KG1 (cell line): ENCODE results near the gene STOML1.
"Not testable (repeated sequence)": the region's sequence is repeated elsewhere in the genome, so short reads cannot be mapped to it uniquely, and the experiment has no call there.

ENCODE experiments used
- DNase-seq: peaks from one replicate; lab custom pipeline; 2025; lab: John Stamatoyannopoulos, UW

Gene STOML1

GRCh38 chr15:73946046-73946721 lies 45.9 kb downstream of the STOML1 start:
- no peak for DNase-seq

DNA sequence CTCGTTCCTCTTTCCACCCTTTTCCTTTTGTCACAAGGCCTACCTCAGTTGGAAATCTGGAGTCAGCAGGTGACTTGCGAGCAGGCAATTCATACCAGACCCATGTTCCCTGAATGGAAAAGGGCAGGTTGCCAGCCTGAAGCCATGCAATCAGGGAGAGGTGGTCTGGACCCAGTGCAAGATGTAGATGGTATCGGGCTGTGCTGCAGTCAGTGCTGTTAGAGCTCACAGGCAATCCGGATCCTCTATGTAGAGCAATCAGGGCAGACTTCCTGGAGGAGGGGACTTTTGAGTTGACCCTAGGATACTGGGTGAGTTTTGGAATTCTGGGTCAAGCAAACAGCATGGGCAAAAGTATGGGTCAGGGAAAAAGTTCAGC lies 47.0 kb downstream of the STOML1 start:
- DNase-seq = no peak

DNA sequence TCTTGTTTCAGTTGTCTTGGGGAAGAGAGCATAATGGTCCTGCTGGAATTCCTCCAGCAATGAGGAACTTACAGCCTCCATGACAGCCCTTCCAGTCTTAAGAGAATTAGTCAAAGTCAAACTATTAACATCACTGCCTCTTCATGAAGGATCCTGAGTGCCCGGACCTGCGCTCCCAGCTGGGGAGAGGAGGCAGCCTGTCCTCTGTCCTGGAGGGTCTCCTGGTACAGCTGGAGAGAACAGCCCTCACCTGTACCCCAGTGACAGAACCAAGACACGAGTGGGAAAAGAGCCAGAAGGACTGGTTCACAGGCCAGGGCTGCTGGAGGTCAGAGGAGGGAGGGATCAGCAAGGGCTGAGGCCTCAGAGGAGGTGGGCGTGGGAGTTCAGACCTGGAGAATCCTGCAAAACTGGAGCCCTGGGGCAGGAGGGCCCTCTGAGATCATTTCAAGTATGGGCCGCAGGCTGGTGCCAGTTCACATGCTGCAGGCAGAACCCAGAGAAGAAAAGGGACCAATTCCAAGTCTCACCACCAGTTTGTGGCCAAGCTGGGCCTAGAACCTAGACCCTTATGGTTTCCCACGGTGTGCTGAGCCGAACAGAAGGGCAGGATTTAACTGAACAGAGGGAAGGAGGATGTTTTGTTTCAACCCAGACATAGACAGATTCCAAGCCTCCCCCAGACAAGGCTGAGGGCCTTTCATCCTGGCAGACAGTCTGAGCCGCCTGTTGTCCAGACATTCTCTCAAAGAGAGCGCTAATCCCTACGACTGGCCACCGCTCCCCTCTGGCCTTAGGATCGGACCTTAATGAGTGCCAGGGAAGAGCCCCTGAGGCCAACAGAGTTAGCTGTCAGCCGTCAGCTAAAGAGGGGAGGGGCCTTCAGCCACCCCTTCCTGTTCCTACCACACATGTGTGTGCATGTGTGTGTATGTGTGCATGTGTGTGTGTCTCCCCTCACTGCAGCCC lies 47.6 kb downstream of the STOML1 start:
- no peak for DNase-seq

DNA sequence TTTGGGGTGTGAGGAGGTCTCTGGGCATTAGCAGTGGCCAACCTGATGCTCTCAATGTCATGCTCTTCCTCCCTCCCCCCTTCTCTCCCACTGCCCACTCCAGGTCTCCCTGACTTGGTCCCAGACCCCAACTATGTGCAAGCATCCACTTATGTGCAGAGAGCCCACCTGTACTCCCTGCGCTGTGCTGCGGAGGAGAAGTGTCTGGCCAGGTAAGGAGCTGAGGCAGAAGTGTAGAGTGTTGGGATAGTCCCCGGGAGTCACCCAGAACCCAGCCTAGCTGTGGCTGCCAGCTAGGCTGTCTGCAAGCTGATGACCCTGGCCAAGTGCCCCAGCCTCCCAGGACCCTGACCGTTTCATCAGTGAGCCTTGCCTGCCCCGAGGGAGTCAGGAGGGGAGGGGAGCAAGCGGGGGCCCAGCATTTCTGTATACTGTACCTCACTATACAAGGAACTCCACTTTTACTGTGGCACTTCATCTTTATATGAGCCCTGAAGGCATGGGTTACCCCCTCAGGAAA lies 49.3 kb downstream of the STOML1 start:
- no peak for DNase-seq

GRCh38 chr15:73941871-73942635 lies 50.0 kb downstream of the STOML1 start:
- no peak for DNase-seq

DNA sequence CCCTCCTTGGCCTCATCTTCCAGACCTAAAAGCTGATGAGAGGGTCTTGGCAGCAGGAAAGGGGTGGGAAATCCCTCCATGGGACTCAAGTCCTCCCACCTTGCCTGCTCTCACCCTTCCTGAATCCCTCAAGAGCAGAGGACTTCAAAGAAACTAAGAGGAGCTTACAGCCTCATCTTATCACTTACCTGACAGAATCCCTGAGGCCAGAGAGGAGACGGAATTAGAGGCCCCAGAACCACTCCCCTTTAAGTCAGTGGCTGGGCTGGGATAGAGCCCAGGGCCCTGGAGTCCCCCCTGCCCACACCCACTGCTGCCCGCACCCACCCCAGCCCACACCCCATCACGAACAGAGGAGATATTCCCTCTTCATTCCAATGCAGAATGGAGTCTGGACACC lies 50.6 kb downstream of the STOML1 start:
- DNase-seq = no peak

DNA sequence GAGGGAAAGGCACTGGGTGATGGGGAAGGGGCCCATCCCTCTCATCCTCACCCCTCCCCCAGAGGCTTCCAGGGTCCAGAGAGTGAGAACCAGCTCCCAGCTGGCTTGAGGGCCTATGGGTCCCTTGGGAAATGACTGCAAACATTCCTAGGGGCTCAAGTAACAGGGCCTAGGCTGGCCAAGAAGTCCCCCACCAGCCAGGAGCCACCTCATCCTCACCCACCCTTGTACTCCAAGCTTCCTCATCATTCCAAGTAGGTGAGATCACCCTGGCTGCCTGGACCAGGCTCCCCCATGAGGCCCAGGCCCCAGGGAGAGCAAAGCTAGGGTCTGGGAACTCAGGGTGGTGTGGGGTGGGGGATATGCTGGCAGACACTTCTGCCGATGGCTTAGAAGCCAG lies 51.1 kb downstream of the STOML1 start:
- DNase-seq = no peak

- no peak for DNase-seq
These were observed 51.8 kb downstream of the STOML1 start for GRCh38 chr15:73940061-73940981.

DNA sequence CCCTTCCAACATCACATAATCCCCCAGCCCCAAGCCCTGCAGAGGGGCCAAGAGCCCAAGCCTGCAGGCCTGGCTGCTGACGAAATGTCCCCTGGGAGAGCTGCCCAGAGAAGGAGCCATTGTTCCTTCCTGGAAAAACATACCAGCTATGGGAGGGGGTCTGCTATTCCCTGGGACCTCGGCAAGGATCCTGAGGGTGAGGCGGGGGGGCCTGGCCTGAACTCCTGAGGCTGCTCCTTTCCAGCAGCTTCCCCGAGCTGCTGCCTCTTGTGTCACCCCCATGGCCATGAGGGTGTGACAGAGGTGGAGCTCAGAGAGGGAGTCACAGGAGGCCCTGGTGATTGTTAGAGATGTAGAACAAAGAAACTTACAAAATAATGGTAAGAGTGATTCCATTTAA lies 53.0 kb downstream of the STOML1 start:
- DNase-seq = no peak

DNA sequence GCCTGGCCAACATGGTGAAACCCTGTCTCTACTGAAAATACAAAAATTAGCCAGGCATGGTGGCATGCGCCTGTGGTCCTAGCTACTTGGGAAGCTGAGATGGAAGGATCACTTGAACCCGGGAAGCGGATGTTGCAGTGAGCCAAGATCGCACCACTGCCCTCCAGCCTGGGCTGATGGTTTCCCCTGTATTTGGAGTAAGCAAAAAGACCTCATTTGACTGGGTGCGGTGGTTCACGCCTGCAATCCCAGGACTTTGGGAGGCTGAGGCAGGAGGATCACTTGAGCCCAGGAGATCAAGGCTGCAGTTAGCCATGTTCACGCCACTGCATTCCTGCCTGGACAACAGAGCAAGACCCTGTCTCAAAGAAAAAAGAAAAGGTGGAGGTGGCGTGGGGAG lies 53.6 kb downstream of the STOML1 start:
- not testable (repeated sequence) for DNase-seq

GRCh38 chr15:73937726-73938125 lies 54.4 kb downstream of the STOML1 start:
- DNase-seq = no peak

DNA sequence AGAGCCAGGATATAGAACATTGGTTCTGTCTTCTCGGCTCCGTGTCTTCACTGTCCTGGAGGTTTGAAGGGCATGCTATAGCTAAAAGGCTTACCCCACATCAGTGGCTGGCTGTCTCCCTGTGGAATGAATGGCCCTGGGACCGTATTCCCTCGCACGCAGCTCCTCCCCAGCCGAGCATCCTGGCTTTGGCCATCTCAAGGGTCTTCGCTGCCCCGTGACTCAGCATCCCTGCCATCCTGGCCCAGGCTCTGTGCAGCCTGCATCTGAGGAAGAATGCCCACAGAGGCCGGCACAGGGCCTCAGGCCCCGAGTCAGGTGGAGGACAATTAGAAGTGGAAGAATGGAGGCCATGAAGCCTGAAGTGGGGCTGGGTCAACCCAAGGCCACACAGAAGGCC lies 54.8 kb downstream of the STOML1 start:
- no peak for DNase-seq

GRCh38 chr15:73936588-73937290 lies 55.4 kb downstream of the STOML1 start:
- no peak for DNase-seq

GRCh38 chr15:73936181-73936580 lies 55.9 kb downstream of the STOML1 start:
- DNase-seq = no peak

GRCh38 chr15:73935547-73935946 lies 56.5 kb downstream of the STOML1 start:
- DNase-seq = no peak

- DNase-seq = no peak
These were observed 57.8 kb downstream of the STOML1 start for GRCh38 chr15:73934281-73934680.

GRCh38 chr15:73932381-73933191 lies 59.5 kb downstream of the STOML1 start:
- no peak for DNase-seq

- no peak for DNase-seq
These were observed 60.7 kb downstream of the STOML1 start for GRCh38 chr15:73931441-73931840.

DNA sequence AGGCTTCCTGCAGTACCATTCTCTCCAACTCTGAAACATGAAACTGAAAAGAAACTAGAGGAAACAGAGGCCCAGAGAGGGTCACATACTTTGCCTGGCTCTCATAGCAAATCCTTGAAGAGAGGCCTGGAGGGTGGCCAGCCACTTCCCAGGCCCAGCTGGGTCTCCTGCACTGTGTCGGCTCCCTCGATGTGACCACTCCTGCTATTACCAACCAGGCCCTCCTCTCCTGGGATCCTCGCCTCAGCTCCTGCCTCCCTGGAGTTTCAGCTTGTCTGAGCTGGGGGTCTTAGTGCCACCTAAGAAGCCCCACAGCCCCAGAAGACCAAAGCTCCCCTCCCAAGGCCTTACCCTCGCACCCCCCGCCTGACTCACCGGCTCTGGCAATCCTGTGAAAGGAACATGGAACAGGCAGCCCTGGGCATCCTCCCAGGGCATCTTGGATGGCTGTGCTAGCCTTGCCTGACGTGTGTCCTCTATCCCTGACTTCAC lies 61.3 kb downstream of the STOML1 start:
- no peak for DNase-seq

GRCh38 chr15:73930371-73930770 lies 61.7 kb downstream of the STOML1 start:
- no peak for DNase-seq
